Right hindlimb (tissue), 1 donor: ENCODE results near the gene BNC2.

Experiments used
- DNase-seq: peaks from one replicate; pipeline ENCODE4 v3.0.0-alpha.2; 2018

Gene BNC2

DNA sequence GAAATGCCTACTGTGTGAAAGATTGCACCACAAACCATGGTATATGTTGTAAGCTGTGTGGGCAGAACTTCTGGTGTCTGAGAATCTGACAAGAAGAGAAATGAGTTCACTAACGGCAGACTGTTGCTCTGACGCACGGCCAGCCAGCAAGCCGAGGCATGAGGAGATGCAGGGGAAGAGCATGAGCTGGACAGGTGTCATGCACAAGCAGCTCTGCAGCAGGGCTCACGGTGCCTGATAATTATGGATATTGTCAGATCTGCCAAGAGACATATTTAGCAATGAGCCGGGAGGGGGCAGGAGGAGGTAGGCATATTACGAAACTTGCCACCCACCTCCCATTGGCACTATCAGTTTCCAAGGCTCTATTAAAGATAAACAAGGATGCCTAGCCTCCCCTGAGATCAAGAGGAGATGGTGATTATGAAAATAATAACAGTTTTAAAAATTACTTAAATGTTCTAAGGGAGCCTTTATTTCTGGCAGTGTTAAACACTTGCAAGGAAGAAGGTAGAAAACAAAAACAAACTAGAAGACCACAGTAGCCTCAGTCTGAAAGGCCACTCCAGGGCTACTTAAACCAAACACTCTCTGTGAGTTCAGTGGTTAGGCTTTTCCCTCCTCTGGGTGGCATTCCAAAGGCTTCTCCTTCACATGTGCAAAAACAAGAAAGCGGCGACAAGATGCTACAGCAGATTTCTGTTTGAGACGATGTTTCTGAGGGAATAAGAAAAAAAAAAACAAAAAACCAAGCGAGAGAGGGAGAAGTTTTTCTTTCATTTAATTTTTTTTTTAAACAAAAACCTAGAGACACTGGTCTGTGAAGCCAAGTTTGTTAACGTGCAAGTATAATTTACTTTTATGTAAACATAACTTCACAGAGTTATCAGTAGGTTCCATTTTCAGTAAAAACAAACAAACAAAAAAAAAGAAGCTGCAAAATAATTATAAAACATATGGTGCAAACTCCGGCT, 339.5 kb downstream of the BNC2 start:
- DNase-seq = no peak

DNA sequence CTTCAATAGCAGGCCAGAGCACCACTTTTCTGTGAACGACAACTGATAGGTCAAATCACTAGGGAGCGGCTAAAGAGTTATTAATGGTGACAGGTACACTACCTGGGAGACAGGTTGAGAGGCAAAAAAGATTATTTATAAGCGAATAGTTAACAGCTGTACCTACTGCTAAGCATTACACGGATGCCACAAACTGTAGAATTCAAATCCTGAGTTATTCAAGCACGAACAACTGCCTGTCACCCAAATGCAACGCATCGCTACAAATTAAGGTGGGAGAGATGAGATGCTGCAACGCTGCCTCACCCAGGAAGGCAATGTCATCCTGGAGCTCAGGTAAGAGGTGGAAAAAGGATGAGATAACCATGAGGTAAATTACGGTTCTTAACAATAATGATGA, 342.9 kb downstream of the BNC2 start:
- DNase-seq = no peak

DNA sequence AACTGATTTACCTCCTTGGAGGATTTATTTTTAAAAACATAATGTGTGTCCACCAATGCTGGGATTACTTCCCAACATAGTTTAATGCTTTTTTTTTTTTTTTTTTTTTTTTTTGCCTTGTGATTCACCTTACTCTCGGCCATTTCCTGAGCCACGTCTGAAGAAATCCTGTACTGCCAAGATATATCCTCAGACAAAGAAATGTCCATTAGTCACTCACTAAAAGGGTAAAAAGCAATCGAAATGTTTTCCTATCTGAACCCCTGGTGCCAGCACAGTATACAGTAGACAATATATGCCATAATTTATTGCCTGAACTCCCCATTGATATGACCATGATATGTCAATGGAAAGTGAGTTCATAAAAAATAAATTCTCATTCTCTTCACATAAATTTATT, 344.1 kb downstream of the BNC2 start:
- DNase-seq = no peak

DNA sequence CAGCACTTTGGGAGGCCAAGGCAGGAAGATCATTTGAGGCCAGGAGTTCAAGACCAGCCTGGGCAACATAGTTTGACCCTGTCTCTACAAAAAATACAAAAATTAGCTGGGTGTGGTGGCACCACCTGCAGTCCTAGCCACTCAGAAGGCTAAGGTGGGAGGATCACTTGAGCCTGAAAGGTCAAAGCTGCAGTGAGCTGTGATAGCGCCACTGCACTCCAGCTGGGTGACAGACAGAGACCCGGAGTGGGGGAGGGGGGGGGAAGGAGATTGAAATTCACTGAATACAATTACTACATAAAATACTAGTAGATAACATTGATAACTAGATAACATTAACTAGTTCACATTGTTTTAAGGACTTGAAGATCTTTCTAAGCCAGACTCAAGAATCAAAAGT, 345.6 kb downstream of the BNC2 start:
- no peak for DNase-seq

GRCh38 chr9:16524078-16524477, 346.4 kb downstream of the BNC2 start:
- DNase-seq = no peak

- peak; percentile 89 for DNase-seq
These were observed 348.5 kb downstream of the BNC2 start for GRCh38 chr9:16521868-16522411.

- DNase-seq = no peak
These were observed 351.5 kb downstream of the BNC2 start for GRCh38 chr9:16519001-16519400.

DNA sequence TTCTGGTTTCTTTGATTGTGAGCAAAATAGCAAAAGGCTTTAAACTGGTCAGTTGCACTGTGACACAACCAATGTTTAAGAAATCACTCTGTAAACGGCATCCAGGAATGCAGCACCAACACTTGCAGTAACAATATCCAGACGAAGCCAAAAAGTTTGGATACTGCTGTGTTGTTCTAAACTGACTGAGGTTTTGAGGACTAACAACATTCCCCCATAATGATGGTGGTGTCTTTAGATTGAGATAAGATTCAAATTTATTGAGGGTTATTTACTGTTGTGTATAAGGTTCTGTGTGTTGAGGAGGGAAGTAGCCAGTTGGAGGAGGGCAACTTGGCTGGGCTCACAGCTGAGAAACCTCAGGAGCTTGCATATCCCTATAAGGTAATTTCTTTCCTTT, 353.6 kb downstream of the BNC2 start:
- no peak for DNase-seq

DNA sequence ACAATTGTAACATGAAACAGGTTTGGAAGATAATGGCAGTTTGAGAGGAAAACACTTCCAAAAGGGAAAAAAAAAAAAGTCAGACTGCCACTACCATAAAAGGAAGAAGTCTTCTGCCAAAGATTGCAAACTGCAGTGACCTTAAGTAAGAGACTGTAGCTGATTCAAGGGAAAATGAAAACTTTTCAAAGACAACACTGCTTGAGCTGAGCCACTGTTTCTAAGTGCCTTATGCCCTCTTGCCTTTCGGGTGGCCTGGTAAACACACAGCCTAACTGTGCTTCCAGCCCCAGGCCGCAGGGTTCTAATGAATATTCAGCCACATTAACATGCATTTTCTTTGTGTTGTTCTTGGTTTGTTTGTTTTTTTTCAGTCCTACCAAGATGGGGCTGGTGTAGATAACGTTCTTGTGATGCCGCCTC, 354.6 kb downstream of the BNC2 start:
- peak; percentile 32 for DNase-seq

DNA sequence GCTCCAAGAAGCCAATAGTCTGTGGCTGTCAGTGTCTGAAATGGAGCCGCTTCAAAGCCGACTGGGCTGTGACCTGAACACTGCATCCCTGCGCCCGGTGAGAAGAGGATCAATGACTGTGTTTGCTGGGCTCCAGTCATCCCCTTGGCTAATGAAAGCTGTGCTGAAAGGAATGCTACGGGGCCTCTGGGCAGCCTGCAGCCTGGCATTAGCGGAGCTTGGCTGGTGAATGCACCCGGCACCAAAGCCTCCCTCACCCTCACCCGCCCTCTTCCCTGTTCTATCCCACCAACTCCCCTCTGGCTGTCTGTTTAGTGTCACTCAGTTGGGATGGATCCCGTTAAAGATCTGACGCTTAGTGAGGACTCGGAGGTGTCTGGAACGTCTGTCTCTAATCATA, 355.3 kb downstream of the BNC2 start:
- peak; percentile 48 for DNase-seq

GRCh38 chr9:16514131-16514530, 356.3 kb downstream of the BNC2 start:
- no peak for DNase-seq

DNA sequence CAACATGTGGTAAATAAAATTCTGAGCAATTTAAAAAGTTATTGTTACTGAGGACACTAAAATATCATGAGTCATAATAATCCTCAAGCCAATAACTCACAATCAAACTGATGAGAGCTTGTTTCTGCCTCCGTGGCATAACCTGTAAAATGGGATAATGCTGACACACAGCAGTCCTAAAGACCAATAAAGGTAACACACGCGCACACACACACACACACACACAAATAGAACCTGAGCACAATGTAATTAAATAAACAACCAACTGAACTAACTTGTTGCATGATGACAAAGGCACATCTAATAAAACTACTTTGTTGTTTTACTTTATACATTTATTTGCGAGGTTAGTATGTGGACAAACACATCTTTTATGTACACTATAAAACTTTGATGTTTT, 358.2 kb downstream of the BNC2 start:
- DNase-seq = no peak

DNA sequence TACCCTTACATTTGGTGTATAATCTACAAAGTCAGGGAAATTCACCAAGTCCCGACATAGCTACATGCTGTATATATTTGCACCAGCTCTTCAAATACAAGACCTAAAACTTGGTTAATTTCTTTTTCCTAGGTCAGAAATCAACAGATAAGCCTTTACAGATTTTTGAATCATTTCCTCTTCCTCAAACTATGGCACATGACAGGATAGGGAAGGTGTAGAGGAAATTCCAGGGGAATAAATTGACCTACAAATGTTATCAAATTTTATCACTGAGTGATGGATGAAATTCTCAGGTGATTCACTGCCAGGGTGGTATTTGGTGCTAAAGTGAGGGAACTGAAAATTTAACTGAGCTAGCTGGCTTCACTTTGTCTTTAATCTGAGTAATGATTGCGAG, 360.0 kb downstream of the BNC2 start:
- no peak for DNase-seq

DNA sequence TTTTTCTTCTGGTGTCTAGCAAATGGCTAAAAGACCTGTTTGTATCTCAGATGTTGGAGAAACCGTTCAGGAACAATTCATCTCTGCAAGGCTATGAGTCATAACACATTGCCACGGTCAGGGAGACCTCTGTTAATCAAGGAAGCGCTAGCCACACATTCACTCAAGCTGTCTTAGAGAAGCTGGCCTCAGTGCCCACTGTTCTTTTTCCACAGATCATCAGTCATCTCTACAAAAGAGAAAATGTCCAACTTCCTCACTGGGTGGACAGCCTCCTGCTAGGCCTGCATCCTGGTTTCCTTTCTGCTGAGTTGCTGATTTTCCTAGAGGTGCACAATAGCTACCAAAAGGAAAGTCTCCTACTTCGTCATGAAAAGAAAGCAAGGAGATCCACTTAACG, 360.5 kb downstream of the BNC2 start:
- DNase-seq = no peak

DNA sequence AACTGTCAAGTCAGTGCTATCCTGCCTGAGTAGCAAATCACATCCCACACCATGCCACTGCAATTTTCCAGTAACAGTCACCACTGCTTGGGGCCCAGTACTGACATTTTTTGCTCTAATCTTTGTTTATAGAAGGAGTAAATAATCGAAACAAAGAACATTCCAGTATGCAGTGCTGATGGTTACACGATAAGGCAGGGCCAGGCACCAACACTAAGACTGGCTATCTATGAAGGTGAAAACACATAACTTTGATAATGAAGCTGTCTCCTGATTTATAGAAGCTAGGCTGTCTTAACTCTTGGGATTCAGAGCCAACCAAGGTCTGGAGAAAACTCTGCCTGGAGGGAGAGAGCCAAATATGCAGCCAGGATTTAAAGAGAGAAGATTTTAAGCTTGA, 365.3 kb downstream of the BNC2 start:
- no peak for DNase-seq

DNA sequence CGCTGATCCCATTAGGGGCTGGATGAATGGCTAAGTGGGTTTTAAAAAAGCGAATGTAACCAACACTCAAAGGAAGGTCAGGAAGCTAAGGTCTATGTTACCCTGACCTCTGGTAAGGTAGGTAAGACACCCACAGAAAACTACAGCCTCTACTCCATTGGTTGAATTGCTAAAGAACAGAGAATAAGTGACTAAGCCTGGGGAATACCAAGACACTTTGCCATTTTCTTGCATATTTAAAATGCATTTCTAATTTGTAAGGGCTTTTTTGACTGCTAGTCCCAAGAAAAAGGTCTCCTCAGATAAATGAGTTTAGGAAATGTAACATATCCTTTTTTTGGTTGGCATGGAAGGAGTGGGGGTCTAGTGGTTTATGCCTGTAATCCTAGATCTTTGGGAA, 368.7 kb downstream of the BNC2 start:
- no peak for DNase-seq

DNA sequence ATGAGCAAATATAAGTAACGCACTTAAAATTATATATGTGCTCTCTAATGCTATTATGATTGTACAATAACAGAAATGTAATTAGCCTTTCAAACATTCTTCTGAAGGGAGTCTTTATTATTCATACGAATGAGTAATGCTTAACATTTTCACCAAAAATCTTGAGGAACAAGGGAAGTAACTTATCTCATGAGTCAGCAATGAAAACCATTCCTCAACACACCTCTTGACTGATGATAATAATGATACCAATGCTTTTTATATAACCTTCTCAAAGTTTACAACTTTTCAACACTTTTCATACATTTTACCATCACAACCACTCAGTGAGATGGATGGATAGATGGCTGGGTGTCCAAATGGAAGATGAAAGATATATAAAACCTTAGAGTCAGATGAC, 369.3 kb downstream of the BNC2 start:
- no peak for DNase-seq

DNA sequence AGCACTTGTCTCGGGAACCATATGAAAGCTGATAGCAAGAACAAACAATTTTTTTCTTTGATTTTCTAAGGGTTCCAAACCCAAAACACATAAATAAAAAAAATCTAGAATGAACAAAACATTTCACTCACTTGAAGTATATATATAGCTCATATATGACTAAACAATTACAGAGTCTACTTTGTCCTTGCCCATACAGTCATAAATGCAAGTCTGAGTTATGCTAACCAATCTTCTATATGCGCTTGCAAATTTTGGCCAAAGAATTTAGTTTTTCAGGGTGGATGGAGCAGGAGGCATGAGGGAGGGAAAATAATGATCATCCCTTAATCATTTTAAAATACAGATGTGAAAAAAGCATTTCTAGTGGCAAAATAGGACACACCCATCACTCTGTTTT, 370.1 kb downstream of the BNC2 start:
- DNase-seq = no peak

- no peak for DNase-seq
These were observed 370.6 kb downstream of the BNC2 start for GRCh38 chr9:16499892-16500291.

DNA sequence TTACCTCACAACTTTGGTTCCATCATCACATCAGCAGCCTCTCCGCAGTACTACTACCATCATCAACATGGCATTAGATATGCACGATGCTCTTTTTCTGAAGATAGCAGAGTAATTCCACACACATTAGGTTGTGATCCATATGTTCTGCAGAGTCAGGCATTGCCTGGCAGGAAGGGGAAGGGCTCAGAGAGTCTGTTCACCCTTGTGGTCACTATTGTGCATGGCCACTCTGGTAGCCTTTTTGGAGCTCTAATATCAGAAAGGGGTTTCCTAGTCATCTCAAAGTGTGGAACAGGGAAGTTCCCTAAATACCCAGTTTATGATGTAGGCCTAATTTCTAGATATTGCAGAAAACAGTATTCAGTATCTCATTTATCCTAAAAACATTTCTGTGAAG, 373.6 kb downstream of the BNC2 start:
- DNase-seq = no peak

GRCh38 chr9:16487915-16488314, 382.6 kb downstream of the BNC2 start:
- DNase-seq = no peak

- no peak for DNase-seq
These were observed 384.7 kb downstream of the BNC2 start for GRCh38 chr9:16485575-16486321.

DNA sequence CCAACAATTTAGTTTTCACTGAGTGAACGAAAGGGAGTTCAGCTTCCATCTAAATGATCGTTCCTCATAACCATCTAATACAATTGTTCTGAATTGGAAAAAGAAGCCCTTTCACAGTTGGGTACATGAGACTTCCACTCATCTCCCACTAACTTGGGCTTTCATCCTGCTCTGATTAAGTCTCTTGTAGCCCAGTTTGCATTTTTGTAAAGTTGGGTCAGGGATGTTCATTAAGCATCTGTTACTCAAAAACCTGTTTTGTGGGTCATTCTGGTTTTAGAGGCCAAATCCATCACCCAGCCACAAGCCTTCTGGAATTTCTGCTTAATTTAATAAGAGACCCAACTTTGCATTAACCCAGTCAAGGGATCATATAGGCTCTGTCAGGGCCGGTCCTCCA, 385.3 kb downstream of the BNC2 start:
- DNase-seq = no peak

GRCh38 chr9:16484744-16485143, 385.7 kb downstream of the BNC2 start:
- no peak for DNase-seq
